GM12878 (cell line): ENCODE measurements around the gene DNAAF9. TPM values are rescaled to one million over a fixed set of nuclear protein-coding genes. Genes with fewer than 3 reads are reported as not detected.
"Not testable (repeated sequence)": the region's sequence is repeated elsewhere in the genome, so short reads cannot be mapped to it uniquely, and the experiment has no call there.

Experiments used
- ATAC-seq: fragments of 200-7000 bp; cut with Tn5 transposase; 3 replicates; pipeline ENCODE4 v1.9.1; 2020; ENCODE audit warnings: mild to moderate bottlenecking, moderate library complexity
- BruUV-seq: library from RNA; stranded (reverse); fragments of 400-500 nt; replicated peaks from 2 replicates; lab custom pipeline; 2021; lab: Mats Ljungman, UMichigan
- CTCF ChIA-PET: fragments of 300-600 bp; sonication (Branson Sonifier 250); formaldehyde crosslinking; extraction: SDS; loops from one replicate; lab custom pipeline; 2021; ENCODE audit warnings: inconsistent platforms; lab: Yijun Ruan, JAX
- POLR2A ChIA-PET: fragments of 350-600 bp; formaldehyde crosslinking; extraction: SDS; loops from one replicate; lab custom pipeline; 2021; ENCODE audit warnings: inconsistent platforms; lab: Charles Lee
- RAD21 ChIA-PET: fragments of 300-600 bp; sonication (Branson Sonifier 250); formaldehyde crosslinking; loops from one replicate; lab custom pipeline; 2023; ENCODE audit warnings: antibody characterized with exemption; ENCODE audit not compliant: unreplicated experiment; lab: Charles Lee
- SMC1A ChIA-PET: fragments of 300-600 bp; sonication (Branson Sonifier 250); formaldehyde crosslinking; loops from one replicate; lab custom pipeline; 2023; ENCODE audit not compliant: unreplicated experiment, uncharacterized antibody; lab: Charles Lee
- DNase-seq: peaks from one replicate; pipeline ENCODE4 v3.0.0-alpha.2; 2011; ENCODE audit warnings: low read depth, low spot score
- FAIRE-seq: peaks from 3 replicates; lab custom pipeline; 2011; peaks lifted over from hg19 to GRCh38; lab: Jason Lieb, UNC
- H2AFZ ChIP-seq: 2 replicates; pipeline ENCODE4 v1.6.0; 2011; ENCODE audit warnings: low read depth, low read length, control low read depth; ENCODE audit not compliant: control insufficient read depth
- H3K27ac ChIP-seq: 2 replicates; pipeline ENCODE4 v1.5.1; 2011; ENCODE audit warnings: control low read depth; ENCODE audit not compliant: control insufficient read depth, insufficient read depth
- H3K27me3 ChIP-seq, 2 experiments: replicated peaks in 1 of 2; 2 replicates each; pipeline versions ENCODE4 v1.6.0 to v1.6.1; 2011; ENCODE audit warnings: low read length in 1 of 2; ENCODE audit not compliant: control insufficient read depth in 2 of 2, insufficient read depth in 2 of 2
- H3K36me3 ChIP-seq, 2 experiments: 2 replicates each; pipeline ENCODE4 v1.5.1; 2011; ENCODE audit warnings: low read length in 1 of 2; ENCODE audit not compliant: control insufficient read depth in 2 of 2, insufficient read depth in 2 of 2
- H3K4me1 ChIP-seq: 2 replicates; pipeline ENCODE4 v1.6.1; 2011; ENCODE audit warnings: mild to moderate bottlenecking, low read length, moderate library complexity, mixed read lengths; ENCODE audit not compliant: control insufficient read depth, insufficient read depth
- H3K4me2 ChIP-seq: 2 replicates; pipeline ENCODE4 v1.6.0; 2011; ENCODE audit warnings: control low read depth; ENCODE audit not compliant: control insufficient read depth, insufficient read depth
- H3K4me3 ChIP-seq: fragments of 200-600 bp; sonication (generic); 2 replicates; pipeline ENCODE4 v1.5.1; 2016
- H3K79me2 ChIP-seq: 2 replicates; pipeline ENCODE4 v1.6.0; 2011; ENCODE audit warnings: low read length; ENCODE audit not compliant: control insufficient read depth, insufficient read depth
- H3K9ac ChIP-seq: 2 replicates; pipeline ENCODE4 v1.8.0; 2011; ENCODE audit warnings: low read length, control low read depth, mixed read lengths; ENCODE audit not compliant: control insufficient read depth, insufficient read depth
- H3K9me3 ChIP-seq: replicated peaks from 3 replicates; pipeline ENCODE4 v1.5.1; 2011; ENCODE audit warnings: mild to moderate bottlenecking, low read length; ENCODE audit not compliant: control insufficient read depth, insufficient read depth
- H4K20me1 ChIP-seq: 2 replicates; pipeline ENCODE4 v1.6.0; 2011; ENCODE audit not compliant: control insufficient read depth, insufficient read depth
- BRCA1 ChIP-seq: IDR thresholded peaks from 2 replicates; pipeline ENCODE4 v1.6.1; 2011; ENCODE audit warnings: low read depth, low read length, improper control_type of control experiment
- PAX5 ChIP-seq: IDR thresholded peaks from 2 replicates; pipeline ENCODE4 v1.6.1; 2011; ENCODE audit warnings: low read depth, low read length, borderline replicate concordance
- SUPT20H ChIP-seq: IDR thresholded peaks from 2 replicates; pipeline ENCODE4 v1.6.1; 2011; ENCODE audit warnings: low read depth, mild to moderate bottlenecking, low read length, moderate library complexity, borderline replicate concordance; ENCODE audit not compliant: control insufficient read depth
- TCF12 ChIP-seq: IDR thresholded peaks from 2 replicates; pipeline ENCODE4 v1.6.1; 2011; ENCODE audit warnings: low read depth, mild to moderate bottlenecking, low read length
- YBX1 ChIP-seq: fragments of 450-650 bp; IDR thresholded peaks from 2 replicates; pipeline ENCODE4 v1.6.1; 2016; ENCODE audit warnings: antibody characterized with exemption
- WGBS: methylation state at CpG from one replicate; pipeline ENCODE4 v1.1.6; 2016; ENCODE audit warnings: low lambda C conversion rate; ENCODE audit not compliant: insufficient replicate concordance, insufficient coverage; ENCODE audit errors: missing lambda C conversion rate; 5-methylcytosine and 5-hydroxymethylcytosine counted together
- in situ Hi-C: fragments of 300-500 bp; cut with MboI; formaldehyde crosslinking; loops from 9 replicates; pipeline ENCODE4 v1.14.3; 2018; ENCODE audit warnings: mixed read lengths
- intact Hi-C: fragments of 100-400 bp; cut with micrococcal nuclease; formaldehyde crosslinking; loops from one replicate; pipeline ENCODE4 v1.14.2; 2022; ENCODE audit not compliant: unreplicated experiment
- polyA plus RNA-seq, 11 experiments: library from polyadenylated mRNA; depleted of rRNA in 4 of 11; unstranded in 6 of 11; stranded (reverse) in 5 of 11; fragments of >200 nt; fragmentation: Nextera tagmentation in 4 of 11; fragmentation: Illumina TruSeq in 1 of 11; extraction: Ambion mirVana in 4 of 11; extraction: Trizol in 1 of 11; gene quantifications; 1 replicate in 1 of 11; 2 replicates in 10 of 11; pipeline versions ENCODE4 v1.2.1 to v1.2.3, GENCODE V29; 2011 to 2016; ENCODE audit warnings: inconsistent platforms in 2 of 11, missing spikeins in 2 of 11, low read depth in 1 of 11
- total RNA-seq, 4 experiments: library from RNA; depleted of rRNA in 3 of 4; stranded (reverse); fragments of >200 nt in 3 of 4; fragmentation: Illumina TruSeq in 1 of 4; extraction: Trizol in 1 of 4; gene quantifications; 2 replicates each; pipeline versions ENCODE4 v1.2.1 to v1.2.3, GENCODE V29; 2013 to 2021
- TF ChIP-seq, protein P1 (sequence below): fragments of 450-650 bp; IDR thresholded peaks from 2 replicates; pipeline ENCODE4 v1.6.1; 2017; ENCODE audit warnings: mild to moderate bottlenecking
- TF ChIP-seq, protein P2 (sequence below): fragments of 150-350 bp; IDR thresholded peaks from 2 replicates; pipeline ENCODE4 v1.6.1; 2014; ENCODE audit warnings: mild to moderate bottlenecking, low read depth, low read length
- TF ChIP-seq, protein P3 (sequence below): fragments of 450-650 bp; IDR thresholded peaks from 2 replicates; pipeline ENCODE4 v1.6.1; 2017; ENCODE audit warnings: mild to moderate bottlenecking, low read depth, inconsistent platforms; ENCODE audit not compliant: poor library complexity, severe bottlenecking

Gene DNAAF9
- total and polyA plus RNA-seq, 10 of the 15 experiments (the other 5 are each of a cell fraction or from before 2014, with no cell fraction given), result 0.08 to 2.1 (median 1.3) TPM

- peak; percentile 88 for TF ChIP-seq TCF12
- TF ChIP-seq, all 136 proteins: peak for 8
Observed at GRCh38 chr20:3430376-3431069, 23.1 kb upstream of the DNAAF9 start (continued).

DNA sequence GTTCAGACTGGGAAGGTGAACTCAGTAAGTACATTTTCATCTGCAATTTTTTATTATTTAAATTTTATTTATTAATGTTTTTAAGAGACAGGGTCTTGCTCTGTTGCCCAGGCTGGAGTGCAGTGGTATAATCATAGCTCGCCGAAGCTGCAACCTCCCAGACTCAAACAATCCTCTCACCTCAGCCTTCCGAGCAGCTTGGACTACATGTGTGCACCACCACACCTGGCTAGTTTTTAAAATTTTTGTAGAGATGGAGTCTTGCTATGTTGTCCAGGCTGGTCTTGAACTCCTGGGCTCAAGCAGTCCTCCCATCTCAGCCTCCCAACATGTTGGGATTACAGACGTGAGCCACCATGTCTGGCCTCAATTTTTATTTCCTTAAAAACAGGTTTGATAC is 19.3 kb upstream of the DNAAF9 start:
- ATAC-seq, BruUV-seq, H3K9me3 ChIP-seq, in situ Hi-C loops, H3K4me2 ChIP-seq, DNase-seq, RAD21 ChIA-PET, SMC1A ChIA-PET, H3K4me3 ChIP-seq, intact Hi-C loops, H3K4me1 ChIP-seq, H2AFZ ChIP-seq, H3K79me2 ChIP-seq, H3K36me3 ChIP-seq, FAIRE-seq, H3K27ac ChIP-seq, H3K27me3 ChIP-seq, H3K9ac ChIP-seq, H4K20me1 ChIP-seq: not testable (repeated sequence)
- CTCF ChIA-PET, result interaction anchor here (1.2 kb wide), 1 partner anchor 18 kb away, joined by 3 read pairs; no protein-coding TSS in a partner anchor
- 61% methylated on average over 4 of the region's 4 CpGs for WGBS
- POLR2A ChIA-PET, result interaction anchor here (0.6 kb wide), 1 partner anchor 694 kb away, joined by 3 read pairs; no protein-coding TSS in a partner anchor

DNA sequence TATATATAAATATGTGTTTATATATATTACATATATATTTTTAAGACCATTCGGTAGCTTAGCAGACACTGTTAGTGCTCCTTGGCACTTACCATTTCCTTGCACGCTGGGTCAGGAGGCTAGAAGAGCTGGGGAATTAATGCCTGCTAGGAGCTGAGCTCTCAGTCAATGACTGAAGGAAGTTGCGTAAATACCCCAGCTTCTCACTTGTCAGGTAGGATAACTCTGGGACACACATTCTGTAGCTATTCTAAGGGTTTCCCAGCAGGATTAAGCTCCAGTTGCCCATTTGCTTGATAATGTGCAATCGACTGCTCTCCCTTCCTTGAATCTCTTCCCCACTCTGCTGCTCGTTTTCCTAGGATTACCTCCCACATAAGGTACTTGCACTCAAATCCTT is 15.7 kb upstream of the DNAAF9 start:
- WGBS, result 44% methylated on average over 5 of the region's 5 CpGs
- Histone ChIP-seq H4K20me1 (no peaks in the 10 kb centered on the region), H3K79me2 (no peaks in the 10 kb centered on the region), H3K36me3 (no peaks in the 10 kb centered on the region), H3K4me3 (no peak overlapping the region), H3K4me2 (no peak overlapping the region), H3K27me3 (no peaks in the 10 kb centered on the region), H3K4me1 (peaks cover 12% of the 10 kb centered on the region), H3K9ac (no peak overlapping the region), H2AFZ (no peak overlapping the region), H3K9me3 (no peaks in the 10 kb centered on the region), H3K27ac (no peak overlapping the region)
- ChIA-PET POLR2A (no interaction called here), CTCF (no interaction called here), RAD21 (no interaction called here), SMC1A (interaction anchor here (0.7 to 1.3 kb wide), 2 partner anchors 28 to 140 kb away, joined by 3 read pairs; no protein-coding TSS in a partner anchor)
- ATAC-seq (no peak), FAIRE-seq (no peak), DNase-seq (no peak)
- intact Hi-C loops (no loop called here), in situ Hi-C loops (no loop called here)
- no TSS peak for BruUV-seq
- TF ChIP-seq, protein P1, sequence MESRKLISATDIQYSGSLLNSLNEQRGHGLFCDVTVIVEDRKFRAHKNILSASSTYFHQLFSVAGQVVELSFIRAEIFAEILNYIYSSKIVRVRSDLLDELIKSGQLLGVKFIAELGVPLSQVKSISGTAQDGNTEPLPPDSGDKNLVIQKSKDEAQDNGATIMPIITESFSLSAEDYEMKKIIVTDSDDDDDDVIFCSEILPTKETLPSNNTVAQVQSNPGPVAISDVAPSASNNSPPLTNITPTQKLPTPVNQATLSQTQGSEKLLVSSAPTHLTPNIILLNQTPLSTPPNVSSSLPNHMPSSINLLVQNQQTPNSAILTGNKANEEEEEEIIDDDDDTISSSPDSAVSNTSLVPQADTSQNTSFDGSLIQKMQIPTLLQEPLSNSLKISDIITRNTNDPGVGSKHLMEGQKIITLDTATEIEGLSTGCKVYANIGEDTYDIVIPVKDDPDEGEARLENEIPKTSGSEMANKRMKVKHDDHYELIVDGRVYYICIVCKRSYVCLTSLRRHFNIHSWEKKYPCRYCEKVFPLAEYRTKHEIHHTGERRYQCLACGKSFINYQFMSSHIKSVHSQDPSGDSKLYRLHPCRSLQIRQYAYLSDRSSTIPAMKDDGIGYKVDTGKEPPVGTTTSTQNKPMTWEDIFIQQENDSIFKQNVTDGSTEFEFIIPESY, result no peak
- TF ChIP-seq YBX1 (no peak), BRCA1 (no peak), SUPT20H (no peak), PAX5 (no peak)
- TF ChIP-seq, protein P2, sequence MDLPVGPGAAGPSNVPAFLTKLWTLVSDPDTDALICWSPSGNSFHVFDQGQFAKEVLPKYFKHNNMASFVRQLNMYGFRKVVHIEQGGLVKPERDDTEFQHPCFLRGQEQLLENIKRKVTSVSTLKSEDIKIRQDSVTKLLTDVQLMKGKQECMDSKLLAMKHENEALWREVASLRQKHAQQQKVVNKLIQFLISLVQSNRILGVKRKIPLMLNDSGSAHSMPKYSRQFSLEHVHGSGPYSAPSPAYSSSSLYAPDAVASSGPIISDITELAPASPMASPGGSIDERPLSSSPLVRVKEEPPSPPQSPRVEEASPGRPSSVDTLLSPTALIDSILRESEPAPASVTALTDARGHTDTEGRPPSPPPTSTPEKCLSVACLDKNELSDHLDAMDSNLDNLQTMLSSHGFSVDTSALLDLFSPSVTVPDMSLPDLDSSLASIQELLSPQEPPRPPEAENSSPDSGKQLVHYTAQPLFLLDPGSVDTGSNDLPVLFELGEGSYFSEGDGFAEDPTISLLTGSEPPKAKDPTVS, result no peak
- TF ChIP-seq, protein P3, sequence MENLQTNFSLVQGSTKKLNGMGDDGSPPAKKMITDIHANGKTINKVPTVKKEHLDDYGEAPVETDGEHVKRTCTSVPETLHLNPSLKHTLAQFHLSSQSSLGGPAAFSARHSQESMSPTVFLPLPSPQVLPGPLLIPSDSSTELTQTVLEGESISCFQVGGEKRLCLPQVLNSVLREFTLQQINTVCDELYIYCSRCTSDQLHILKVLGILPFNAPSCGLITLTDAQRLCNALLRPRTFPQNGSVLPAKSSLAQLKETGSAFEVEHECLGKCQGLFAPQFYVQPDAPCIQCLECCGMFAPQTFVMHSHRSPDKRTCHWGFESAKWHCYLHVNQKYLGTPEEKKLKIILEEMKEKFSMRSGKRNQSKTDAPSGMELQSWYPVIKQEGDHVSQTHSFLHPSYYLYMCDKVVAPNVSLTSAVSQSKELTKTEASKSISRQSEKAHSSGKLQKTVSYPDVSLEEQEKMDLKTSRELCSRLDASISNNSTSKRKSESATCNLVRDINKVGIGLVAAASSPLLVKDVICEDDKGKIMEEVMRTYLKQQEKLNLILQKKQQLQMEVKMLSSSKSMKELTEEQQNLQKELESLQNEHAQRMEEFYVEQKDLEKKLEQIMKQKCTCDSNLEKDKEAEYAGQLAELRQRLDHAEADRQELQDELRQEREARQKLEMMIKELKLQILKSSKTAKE, result no peak
